GM21717 (cell line): ENCODE results near the gene RETREG2.

Experiments used
- ATAC-seq: cut with Tn5 transposase; IDR thresholded peaks from one replicate; pipeline ENCODE4 v1.9.1; 2021; ENCODE audit warnings: mild to moderate bottlenecking, moderate library complexity; ENCODE audit not compliant: unreplicated experiment

Gene RETREG2

DNA sequence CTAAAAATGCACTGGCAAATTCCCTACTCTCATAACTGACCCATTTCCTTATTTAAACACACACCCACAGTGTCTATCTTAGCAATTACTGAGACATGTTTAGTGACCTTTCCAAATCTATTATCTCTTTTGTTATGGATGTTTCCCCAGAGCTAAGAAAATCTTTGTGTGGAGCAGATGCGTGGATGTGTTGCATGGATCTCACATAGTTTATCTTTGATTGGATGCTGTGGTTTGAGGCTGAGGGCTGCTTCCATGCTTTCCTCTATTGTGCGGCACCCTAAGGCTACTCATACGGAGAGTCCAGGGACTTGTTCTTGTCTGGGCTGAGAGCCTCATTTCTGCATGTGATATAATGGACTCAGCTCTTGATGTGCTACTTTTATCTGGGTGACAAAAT, 56.3 kb downstream of the RETREG2 start:
- no peak for ATAC-seq
